ENCODE measurements around the gene ADAM30.
A peak's percentile ranks its signal among the peaks of the same experiment; 100 is the strongest.
"Not testable (repeated sequence)": the region's sequence is repeated elsewhere in the genome, so short reads cannot be mapped to it uniquely, and the experiment has no call there.

ADAM30 gene

DNA sequence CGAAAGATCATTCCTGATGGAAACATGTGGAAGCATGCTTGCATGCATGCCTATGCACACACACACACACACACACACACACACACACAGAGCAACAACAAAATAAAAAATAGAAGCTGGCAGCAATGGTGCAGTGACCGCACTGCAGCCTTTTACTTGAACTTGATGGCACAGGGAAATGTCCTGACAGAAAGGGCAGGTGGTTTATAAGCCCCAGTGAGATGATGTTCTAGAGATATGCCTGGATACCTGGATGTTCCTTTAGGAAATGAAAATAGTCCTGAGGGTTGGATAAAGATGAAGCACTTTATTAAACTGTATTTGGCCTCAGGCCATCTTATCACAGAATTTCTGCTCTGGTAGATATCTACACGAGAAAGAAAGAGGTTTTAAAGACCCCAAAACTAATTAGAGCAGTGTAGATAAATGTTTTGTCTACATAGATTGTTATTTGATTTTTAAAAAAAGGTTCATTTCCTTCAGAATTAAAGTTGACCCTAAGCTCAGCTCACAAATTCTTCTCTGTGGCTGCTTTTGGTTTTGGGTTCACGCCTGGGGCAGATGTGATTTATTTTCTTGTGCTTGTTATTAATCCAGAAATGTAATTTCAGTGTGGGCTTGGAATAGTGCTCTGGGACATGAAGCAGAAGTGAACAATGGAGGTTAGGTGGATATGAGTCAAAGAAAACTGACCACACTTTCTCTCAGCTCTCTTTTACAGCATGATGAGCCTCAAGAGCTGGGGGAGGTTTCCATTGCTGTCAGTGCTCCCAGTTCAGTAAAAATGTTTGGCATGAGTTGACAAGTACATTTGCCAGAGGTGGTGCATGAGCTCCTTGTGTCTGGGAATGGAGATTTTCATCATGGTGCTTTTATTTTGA is 22.9 kb downstream of the ADAM30 start:
- peak; percentile 68 for DNase-seq

DNA sequence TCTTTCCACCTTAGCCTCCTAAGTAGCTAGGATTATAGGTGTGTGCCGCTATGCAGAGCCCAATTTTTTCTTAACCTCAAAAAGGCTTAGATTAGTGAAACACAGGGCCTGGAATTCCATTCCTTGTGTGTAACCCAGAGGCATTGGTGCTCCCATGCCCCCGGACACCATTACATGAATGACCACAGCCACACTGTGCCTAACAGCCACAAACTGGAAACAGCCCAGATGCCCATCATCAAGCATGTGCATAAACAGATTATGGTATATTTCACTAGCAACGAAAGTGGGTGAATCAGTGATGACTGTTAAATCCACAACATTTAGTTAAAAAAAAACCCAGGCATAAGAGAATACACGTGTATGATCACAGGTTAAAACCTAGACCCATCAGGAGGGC is 24.4 kb downstream of the ADAM30 start:
- peak; percentile 23 for DNase-seq

DNA sequence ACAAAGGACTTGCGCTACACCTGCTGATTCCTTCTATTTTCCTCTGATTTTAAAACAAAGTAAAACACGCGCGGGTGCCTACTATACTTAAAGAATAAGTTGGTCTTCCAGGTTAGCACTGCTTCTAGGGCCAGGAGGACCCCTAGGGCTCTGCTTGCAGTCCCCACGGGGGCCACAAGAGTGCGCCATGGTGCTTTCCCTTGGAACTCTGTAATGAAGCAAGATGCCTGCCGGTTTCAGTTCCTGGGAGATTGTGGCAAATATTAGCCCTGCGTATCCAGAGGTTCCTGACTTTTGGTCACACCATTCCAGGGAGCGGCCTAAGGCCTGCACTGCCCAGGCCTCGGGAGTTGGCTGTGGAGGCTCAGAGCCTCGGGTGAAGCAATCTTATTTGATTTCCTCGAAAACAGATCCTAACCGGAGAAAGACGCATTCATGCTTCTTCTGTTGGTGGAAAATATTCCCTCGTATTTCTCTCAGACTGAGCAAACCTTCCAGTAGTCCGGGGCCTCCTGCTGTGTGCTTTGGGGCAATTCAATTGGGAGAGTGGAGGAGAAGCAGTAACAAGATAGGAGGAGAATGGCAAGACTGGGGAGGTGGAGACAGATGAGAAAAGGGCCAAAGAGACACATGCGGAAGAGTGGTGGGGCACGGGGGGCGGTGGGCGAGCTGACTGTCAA is 25.3 kb downstream of the ADAM30 start:
- peak; percentile 66 for DNase-seq

DNA sequence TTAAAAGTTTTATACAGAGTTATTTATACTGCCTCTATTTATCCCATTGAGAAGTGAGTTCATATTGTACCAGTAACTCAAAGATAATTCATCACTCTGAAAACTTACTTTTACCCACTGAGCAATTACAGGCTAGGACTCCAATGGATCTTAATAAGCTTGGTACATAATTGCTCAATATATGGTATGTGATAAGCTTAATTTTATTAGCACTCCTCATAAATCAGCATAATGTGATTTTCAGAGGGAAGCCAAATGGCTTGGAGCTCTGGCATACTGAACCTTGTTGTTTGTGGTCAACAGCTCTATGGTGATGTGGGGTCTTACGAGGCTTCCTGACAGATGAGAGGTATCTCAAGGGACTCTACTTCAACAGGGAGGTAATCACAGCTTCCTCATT is 26.3 kb downstream of the ADAM30 start:
- DNase-seq = no peak

DNA sequence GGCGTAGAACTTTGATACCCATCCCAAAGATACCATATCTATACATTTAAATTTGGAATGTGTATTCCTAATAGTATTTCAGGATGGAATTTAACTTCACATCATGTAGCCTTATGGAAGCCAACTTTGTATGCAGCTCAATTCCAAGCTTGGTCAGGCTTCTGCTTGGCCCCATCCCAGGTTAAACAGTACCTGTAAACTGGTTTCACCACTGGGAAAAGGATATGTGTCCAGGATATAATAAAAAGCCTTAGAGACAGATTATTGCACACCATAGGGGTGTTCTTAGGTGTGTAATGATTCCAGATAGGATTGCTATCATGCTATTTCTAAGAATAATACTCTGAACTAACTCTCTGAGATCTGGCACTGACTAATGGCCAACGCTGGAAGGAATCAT is 28.1 kb downstream of the ADAM30 start:
- DNase-seq = no peak

DNA sequence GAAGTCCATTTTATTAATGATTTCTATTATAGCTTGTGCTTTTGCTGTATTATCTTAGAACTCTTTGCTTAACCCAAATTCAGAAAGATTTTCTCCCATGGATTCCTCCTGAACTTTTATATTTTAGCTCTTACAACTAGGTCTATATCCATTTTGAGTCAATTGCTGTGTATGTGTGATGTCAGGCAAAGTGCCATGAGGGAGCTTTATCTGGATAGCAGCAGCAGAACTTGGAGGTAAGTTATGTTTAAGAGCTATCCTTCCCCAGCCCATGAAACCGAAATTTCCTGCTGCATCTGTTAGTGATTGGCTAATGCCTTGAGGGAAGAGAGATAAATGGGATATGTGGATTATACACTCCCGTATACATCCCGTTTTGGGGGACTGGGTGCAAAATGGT is 29.9 kb downstream of the ADAM30 start:
- DNase-seq = no peak

DNA sequence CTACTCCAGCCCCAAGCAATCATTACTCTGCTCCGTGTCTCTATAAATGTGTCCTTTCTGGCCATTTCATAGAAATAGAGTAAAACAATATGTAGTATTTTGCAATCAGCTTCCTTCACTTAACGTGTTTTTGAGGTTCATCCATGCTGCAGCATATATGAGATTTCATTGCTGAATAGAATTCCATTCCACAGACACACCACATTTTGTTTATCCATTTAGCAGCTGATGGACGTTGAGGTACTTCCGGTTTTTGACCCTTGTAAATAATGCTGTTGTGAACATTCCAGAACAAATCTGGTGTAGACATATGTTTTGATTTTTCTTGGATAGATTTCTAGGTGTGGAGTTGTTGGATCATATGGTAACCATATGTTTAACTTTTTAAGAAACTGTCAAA is 30.7 kb downstream of the ADAM30 start:
- peak; percentile 85 for DNase-seq

DNA sequence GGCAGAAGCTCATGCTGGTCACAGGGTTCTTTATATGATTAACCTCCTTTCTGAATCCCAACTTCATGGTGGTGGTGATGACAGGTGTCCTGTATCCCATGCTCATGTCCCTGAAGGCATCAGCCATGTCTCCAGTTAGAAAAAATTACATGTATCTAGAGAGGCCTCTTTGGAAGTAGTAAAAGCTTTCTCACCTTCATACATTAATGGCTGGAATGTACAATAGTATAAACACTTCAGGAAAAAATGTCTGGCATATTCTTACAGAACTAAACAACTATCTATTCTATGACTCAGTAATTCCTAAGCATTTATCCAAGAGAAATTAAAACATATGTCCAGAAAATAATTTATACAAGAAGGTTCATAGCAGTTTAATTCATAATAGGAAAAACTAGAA is 34.0 kb downstream of the ADAM30 start:
- DNase-seq = peak; percentile 48

DNA sequence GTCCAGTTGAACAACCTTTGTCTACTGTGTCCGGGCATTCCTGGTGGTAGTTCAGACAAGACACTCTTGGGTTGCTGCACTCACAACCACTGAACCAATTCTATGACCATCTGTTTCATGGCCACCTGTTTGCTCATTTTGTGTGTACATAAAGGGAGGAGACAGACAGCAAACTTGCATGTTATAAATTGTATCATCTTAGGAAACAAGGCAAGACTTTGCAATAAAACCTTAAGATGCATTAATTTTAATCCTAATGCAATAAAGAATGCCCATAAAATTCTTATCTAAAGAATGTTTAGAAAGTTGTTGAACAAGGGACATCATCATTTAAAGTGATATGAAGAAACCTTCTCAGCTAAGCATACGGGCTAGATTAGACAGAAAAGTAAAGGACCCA is 34.8 kb downstream of the ADAM30 start:
- DNase-seq = no peak

DNA sequence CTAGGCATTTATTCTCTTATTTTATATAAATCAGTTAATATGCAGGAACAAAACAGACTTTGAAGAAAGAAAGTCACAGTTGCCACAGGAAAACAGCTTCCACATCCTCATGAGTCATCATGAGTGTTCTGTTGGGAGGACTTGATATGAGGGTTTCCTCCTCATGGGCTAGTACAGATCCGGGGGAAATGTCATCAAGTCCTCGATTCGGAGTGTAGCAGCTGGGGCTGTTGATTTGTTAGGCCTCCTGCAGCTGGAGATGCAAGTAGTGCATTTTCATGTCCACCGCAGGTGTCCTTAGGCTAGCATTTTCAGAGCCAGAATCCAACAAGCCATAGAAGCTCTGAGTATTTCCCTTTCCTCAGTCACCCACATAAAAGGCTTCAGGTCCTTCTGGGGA is 36.7 kb downstream of the ADAM30 start:
- peak; percentile 87 for DNase-seq

DNA sequence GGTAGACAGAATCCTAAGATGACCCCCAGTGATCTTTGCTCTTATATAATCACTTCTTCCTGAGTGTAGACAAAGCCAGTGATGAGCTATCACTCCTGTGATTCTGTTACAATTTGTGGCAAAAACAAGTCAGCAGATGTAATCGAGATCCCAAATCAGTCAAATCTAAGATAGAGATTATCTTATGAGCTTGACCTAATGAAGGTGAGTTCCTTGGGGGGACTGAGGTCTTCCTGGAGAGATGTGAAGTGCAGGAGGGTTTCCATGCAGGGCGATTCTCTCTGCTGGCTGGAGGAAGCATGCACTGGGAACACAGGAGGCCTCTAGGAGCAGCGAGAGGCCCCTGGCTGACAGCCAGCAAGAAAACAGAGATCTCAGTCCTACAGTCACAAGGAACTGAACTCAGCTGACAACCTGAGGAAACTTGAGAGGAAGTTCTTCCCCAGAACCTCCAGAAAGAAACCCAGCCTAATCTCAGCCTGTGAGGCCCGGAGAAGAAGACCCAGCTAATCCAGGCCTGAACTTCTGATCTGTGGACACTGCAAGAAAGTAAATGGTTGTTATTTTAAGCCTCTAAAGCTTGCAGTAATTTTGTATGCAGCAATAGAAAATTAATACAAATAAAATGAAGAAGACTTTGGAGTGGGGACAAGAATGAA is 37.6 kb downstream of the ADAM30 start:
- not testable (repeated sequence) for DNase-seq

DNA sequence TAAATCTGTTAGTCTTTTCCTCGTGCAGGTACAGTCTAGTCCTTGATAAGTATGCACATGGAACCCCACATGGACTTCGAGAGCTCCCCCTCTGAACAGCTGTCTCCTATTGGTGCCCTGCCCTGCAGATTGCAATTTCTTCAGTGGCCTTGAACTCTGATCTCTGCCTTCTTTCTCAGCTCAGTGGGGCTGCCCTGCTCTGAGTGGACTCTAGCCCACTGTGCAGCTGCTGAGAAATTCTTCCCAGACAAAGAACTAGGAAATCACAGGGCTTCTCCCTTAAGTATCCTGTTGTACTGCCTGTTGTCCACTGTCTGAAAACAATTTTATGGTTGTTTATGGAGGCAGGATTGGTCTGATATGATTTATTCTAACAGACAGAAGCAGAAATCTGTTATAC is 38.2 kb downstream of the ADAM30 start:
- DNase-seq = no peak

DNA sequence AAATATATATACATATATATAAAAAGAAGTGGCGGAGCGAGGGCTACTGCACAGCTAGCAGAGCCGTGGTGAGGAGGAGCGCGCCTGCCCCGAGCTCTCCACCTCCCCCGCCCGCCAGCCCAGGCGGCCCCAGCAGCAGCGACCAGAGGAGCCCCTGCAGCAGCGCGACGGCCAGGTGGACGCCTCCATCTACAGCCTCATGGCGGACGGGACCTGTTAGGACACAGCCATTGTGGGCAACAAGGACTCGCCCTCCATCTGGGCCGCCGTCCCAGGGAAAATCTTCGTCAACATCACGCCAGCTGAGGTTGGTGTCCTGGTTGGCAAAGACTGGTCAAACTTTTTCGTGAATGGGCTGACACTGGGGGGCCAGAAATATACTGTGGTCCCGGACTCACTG is 43.2 kb downstream of the ADAM30 start:
- no peak for DNase-seq

DNA sequence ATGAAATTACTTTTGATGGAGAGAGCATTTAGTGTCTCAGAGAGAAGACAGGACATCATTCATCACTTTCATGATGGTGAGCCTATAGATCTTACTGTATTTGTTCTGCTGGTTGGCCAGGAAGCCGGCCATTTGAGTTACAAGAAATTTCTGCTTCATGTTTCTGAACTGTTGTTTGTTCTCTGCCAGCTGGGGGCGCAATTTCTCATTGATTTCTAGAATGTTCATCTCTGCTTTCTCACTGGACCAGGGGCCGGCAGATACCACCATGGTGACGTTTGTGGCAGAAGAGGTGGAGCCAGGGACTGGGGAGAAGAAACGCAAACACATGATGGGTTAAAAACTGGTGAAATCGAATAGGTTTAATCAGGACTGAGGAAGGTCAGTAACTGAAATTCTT is 52.1 kb downstream of the ADAM30 start:
- DNase-seq = peak; percentile 7

Measured in HCEC 1CT (cell line).